Hematopoietic multipotent progenitor cell (in vitro differentiated cells): ENCODE measurements around the gene GSK3B. TPM values are rescaled to one million over a fixed set of nuclear protein-coding genes. Genes with fewer than 3 reads are reported as not detected.
"Not testable (repeated sequence)": the region's sequence is repeated elsewhere in the genome, so short reads cannot be mapped to it uniquely, and the experiment has no call there.

ENCODE experiments used
- DNase-seq, 3 donors: peaks; one replicate each; pipeline ENCODE4 v3.0.0-alpha.2; 2011 to 2015; ENCODE audit warnings: low read depth in 2 of 3, low spot score in 2 of 3
- total RNA-seq: library from RNA; depleted of rRNA; stranded (reverse); fragments of >200 nt; gene quantifications from one replicate; pipeline ENCODE4 v1.2.3, GENCODE V29; 2012

The GSK3B gene
- total RNA-seq, 1 donor = 22.6 TPM

DNA sequence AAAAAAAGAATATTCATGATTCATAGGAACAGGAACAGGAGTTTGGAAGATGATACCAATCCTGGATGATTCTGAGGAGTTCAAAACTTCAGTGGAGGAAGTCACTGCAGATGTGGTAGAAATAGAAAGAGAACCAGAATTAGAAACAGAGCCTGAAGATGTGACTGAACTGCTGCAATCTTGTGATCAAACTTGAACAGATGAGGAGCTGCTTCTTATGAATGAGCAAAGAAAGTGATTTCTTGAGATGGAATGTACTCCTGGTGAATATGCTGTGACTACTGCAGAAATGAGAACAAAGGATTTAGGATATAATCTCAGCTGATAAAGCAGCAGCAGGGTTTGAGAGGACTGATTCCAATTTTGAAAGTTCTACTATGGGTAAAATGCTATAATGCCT lies 72.7 kb downstream of the GSK3B start:
- no peak for DNase-seq

DNA sequence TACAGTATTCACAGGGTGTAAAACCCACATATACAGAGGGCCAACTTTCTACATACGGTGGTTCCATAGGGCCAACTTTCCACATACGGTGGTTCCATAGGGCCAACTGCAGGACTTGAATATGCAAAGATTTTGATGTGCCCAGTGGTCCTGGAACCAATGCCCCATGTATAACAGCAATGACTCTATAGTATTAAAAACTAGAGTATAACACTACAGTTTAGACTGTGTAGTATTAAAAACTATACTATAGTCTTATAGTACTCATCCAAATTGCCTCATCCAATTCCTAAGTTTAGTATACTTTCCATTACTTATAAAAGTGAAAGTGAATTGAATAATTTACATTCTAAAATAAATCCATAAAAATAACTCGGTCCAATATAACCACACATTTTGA lies 75.9 kb downstream of the GSK3B start:
- DNase-seq = no peak

DNA sequence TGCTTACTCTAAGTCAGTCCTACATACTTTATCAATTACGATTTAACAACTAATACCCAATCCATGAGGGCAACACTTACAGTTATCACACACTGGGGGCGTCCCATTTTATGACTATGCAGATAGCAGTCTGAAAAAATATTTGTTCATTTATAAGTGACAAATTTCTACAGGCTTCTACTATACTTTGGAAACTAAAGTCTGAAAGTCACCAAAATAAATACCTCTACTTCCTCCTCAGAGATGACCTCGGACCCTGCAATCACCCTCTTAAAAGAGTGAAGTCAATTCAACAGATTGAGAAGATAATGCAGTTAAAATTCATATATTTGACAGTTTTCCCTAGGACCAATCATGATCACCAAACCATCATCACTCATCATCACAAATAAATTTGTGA lies 76.6 kb downstream of the GSK3B start:
- no peak for DNase-seq

DNA sequence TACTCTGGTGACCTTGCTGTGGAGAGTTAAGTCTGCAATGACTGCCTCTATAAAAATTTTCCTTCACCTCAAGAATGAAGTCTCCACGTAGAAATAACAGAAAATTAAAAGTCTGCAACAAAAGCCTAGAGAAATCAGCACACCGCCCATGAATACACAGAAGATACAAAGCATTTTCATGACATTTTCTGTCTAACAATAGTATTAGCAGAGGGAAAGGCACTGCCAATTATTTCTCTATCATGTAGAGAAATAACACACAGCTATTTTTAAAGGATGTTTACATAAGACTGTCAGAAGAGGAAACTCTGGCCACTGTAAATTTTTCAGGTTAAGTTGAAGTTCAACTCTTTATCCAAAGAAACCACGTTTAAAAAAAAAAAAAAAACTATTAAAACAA lies 80.8 kb downstream of the GSK3B start:
- no peak for DNase-seq

DNA sequence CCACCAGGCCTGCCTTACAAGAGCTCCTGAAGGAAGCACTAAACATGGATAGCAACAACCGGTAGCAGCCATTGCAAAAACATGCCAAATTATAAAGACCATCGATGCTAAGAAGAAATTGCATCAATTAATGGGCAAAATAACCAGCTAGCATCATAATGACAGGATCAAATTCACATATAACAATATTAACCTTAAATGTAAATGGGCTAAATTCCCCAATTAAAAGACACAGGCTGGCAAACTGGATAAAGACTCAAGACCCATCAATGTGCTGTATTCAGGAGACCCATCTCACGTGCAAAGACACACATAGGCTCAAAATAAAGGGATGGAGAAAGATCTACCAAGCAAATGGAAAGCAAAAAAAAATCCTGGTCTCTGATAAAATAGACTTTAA lies 88.5 kb downstream of the GSK3B start:
- DNase-seq = not testable (repeated sequence)

DNA sequence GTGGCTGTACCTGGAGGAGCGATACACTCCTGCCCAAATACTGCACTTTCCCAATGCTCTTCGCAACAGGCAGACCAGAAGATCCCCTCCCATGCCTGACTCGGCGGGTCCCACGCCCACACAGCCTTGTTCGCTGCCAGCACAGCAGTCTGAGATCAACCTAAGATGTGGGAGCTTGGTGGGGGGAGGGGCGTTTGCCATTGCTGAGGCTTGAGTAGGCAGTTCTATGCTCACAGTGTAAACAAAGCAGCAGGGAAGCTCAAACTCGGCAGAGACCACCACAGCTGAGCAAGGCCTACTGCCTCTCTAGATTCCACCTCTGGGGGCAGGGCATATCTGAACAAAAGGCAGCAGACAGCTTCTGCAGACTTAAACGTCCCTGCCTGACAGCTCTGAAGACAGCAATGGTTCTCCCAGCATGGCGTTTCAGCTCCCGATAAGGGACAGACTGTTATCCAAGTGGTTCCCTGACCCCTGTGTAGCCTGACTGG lies 90.2 kb downstream of the GSK3B start:
- DNase-seq = not testable (repeated sequence)

DNA sequence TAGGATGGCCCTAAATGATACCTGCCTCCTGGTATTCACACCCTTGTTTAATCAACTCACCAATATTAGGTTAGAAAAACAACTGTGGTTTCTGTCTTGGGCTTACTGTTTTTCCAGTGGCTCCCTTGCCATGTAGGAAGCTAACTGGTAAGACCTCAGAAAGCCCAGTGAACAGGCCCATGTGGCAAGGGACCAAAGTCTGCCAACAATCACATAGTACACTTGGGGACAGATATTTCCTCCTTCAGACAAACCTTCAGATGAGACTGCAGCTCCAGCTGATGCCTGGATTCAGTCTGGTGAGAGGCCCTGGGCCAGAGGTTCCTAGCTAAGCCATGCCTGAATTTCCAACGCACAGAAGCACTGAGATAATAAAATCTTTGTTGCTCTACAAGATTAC lies 96.1 kb downstream of the GSK3B start:
- no peak for DNase-seq

DNA sequence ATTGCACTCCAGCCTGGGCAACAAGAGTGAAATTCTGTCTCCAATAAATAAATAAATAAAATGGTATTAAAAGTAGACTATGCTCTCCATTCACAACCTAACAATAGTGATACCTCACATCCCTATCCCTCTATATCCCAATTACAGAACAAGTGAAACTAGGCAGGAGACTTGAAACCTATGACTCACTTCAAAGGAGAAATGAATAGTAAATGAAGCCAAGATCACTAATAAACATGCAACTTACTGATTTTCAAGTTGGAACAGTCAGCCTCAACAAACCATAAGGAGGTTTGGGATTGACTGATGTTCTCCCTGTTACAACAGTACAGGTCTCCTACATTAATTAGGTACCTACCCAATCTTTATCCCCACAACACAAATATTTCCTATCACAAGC lies 103.4 kb downstream of the GSK3B start:
- no peak for DNase-seq

DNA sequence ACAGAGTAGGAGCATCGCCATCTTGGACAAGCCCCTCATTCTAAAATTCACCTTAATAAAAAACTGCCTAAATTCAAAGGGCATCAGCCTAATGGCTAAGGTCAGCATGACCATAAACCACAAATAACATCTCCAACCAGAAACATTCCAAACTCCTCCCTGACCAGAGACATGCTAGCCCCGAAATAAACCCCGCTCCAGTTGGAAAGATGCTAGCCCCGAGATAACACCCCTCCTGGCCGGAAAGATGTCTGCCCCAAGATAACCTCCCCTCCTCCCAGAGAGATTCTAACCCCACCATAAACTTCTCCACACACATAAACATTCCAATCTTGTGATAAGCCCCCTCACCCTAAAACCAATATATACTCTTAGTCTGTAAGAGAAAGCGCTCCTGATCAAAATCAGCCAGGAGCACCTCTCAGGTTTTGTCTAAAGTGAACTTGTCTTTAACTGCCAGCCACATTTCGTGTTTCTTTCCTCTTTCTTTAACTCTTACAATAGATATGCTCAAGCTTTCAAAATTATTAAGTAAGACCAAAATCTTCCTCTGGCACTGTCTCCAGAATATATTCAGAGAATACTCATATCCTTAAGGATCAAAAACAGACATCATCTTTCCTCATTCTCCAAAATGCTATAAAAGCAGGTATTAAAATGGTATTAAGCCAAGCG lies 104.1 kb downstream of the GSK3B start:
- DNase-seq = no peak

DNA sequence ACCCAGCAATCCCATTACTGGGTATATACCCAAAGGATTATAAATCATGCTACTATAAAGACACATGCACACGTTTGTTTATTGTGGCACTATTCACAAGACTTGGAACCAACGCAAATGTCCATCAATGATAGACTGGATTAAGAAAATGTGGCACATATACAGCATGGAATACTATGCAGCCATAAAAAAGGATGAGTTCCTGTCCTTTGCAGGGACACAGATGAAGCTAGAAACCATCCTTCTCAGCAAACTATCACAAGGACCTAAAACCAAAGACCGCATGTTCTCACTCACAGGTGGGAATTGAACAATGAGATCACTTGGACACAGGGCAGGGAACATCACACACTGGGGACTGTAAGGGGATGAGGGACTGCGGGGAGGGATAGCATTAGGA lies 107.4 kb downstream of the GSK3B start:
- DNase-seq = not testable (repeated sequence)

DNA sequence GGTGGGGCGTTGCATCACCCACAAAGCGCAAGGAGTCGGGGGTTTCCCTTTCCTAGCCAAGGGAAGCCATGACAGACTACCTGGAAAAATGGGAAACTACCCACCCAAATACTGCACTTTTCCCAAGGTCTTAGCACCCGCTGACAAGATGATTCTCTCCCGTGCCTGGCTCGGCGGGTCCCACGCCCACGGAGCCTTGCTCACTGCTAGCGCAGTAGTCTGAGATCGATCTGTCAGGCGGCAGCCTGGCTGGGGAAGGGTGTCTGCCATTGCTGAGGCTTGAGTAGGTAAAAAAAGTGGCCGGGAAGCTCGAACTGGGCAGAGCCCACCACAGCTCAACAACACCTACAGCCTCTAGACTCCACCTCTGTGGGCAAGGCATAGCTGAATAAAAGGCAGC lies 112.9 kb downstream of the GSK3B start:
- DNase-seq = no peak

DNA sequence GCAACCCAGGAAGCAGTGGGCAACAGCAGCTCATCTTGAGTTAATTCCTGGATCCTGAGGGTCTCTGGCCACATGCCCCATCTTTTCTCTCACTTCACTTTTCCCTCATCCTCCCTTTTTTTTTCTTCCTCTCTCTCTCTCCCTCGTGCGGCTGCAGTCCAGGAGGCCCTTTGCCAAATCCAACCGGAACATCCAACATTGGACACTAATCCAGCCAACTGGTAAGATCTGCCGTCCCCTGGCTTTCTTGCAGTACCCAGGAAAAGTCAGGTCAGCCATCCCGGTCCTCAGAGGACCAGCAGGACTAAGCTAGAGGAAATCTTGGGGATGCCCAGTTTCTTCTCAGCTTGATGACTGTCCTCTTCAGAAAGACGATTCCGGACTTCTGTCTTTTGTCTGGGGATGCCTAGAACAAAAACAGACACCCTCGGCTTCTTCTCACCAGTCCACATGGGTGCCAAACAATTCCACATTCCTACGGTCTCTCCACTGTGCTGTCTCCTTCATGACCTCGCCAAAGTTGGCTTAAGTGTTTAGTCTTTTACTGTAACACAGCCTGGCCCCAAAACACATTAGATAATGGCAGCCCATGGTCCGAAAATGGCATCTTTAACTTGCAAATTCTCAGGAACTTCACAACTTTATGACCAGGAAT lies 115.6 kb downstream of the GSK3B start:
- no peak for DNase-seq

DNA sequence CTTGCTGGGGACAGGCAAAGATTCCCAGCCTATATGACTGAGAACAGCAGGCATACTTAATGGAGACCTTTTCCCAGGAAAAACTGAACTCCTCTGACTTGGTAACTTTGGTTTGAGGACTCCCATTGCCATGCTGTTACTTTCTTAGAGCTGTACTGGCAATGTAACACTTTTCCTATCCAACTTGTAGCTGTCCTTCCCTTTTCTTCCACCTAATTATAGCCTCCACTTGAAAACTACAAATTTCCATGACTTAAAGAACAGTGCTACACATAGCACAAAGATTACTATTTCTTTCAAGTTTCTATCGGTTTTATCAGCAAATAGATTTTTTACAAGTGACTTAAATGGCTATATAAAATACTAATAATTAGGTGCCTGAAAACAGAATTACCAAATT lies 116.9 kb downstream of the GSK3B start:
- no peak for DNase-seq

DNA sequence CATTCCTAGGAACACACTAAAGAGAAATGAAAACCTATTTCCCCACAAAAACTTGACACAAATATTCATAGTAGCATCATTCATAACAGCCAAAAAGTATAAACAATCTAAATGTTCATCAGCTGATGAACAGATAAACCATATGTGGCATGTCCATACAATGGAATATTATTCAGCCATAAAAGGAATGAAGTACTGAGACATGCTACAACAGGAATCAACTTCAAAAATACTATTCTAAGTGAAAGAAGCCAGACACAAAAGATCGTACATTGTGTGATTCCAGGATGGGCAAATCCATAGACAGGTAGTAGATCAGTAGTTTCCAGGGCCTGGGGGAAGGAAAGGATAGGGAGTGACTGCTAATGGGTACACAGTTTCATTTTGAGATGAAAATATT lies 118.0 kb downstream of the GSK3B start:
- DNase-seq = no peak

DNA sequence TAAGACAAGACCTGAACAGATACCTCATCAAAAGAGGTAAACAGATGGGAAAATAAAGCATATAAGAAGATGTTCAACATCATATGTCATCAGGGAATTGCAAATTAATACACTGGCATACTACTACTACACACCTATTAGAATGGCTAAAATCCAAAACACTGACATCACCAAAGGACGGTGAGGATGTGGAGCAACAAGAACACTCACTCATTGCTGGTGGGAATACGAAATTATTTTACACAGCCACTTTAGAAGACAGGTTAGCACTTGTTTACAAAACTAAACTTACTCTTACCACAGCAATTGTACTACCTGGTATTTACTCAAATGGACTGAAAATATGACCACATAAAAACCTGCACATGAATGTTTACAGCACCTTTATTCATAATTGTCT lies 119.6 kb downstream of the GSK3B start:
- no peak for DNase-seq

DNA sequence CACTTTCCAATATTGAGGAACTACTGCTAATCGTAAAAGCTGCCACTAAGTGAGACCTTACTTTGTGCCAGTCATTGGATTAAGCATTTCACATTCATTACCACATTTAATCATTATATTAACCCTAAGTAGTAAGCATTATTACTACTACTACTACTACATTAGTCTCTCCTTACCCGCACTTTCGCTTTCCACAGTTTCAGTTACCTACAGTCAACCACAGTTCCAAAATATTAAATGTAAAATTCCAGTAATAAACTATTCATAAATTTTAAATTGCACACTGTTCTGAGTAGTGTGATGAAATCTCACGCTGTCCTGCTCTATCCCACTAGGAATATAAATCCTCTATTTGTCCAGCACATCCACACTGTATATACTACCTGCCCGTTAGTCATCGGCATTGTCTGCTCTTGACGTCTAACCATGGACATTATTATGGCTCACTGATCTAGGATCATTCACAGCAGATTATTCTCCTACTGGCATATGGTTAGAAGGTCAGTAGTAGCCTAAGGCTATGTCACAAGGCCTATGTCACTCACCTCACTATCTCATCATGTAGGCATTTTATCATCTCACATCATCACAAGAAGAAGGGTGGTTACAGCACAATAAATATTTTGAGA lies 121.1 kb downstream of the GSK3B start:
- no peak for DNase-seq

DNA sequence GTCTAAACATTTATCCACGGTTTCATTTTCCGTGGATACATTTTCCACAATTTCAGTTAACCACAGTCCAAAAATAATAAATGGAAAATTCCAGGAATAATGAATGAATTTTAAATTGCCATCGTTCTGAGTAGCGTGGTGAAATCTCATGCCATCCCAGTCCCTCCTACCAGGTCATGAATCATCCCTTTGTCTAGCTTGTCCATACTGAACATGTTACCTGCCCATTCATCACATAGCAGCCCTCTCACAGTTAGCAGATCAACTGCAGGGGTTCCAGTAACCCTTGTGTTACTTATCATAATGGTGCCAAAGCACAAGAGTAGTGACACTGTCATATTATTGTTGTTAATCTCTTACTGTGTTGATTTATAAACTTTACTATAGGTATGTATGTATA lies 124.5 kb downstream of the GSK3B start:
- no peak for DNase-seq

DNA sequence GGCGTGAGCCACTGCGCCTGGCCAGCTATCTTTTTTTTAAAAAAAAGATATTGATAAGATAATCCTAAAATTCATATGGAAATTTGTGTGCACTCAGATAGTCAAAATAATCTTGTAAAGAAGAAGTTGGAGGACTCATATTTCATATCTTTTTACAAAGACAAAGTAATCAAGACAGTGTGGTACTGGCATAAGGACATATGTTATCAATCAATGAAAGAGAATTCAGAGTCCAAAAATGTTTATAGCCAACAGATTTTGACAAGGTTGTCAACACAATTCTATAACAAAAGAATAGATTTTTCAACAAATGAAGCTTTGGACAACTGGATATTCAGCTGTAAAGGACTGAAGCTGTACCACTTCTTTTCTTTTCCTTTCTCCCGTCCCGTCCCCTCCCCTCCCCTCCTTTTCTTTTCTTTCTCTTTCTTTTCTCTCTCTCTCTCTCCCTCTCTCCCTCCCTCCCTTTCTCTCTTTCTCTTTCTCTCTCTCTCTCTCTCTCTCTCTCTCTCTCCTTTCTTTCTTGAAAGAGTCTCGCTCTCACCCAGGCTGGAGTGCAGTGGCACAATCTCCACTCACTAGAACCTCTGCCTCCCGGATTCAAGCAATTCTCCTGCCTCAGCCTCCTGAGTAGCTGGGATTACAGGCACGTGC lies 126.8 kb downstream of the GSK3B start:
- DNase-seq = no peak

DNA sequence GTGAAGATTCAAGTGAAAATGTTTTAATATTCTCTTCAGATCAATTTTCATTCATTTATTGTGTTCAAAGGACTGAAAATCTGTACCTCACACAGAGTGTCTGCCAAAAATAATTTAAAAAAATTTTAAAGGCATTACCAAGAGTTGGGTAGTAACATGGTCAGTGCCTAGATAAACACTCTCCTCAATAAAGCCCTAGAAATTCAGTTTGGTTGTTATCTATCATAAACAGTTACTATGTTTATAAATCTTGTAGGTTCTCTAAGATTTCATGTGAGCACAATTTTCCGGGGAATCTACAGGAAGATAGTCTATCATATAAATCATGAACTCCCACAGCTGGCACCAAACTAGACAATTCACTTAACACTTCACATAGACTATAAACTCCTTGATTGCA lies 128.6 kb downstream of the GSK3B start:
- no peak for DNase-seq

DNA sequence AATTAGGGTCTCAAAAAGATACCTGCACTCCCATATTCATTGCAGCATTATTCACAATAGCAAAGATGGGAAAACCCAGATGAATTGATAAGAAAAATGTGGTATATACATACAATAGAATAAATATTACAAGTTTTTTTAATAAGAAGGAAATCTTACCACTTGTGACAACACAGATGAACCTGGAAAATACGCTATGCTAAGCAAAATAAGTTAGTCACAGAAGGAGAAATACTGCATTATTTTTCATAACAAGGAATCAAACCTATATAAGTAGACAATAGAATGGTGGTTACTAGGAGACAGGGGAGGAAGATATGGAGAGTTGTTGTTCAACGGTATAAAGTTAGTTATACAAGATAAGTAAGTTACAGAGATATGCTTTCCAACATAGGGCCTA lies 130.0 kb downstream of the GSK3B start:
- no peak for DNase-seq

DNA sequence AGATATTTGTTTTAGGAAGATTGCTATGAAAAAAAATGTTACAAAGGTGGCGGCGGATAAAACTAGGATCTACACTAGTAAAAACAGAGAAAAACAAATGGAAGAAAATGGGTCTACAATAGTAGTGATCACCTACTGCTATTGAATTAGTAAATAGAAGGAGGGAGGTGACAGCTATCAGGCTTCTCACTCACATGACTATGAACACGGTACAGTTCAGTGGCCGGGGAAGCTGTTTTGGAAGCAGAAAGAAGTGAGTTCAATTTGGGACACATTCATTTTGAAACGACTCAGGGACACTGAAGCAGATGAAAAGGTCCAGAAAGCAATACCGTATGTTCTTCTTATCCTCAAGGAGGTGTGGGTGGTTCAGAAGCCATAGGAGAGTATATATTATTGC lies 138.3 kb downstream of the GSK3B start:
- no peak for DNase-seq
